Measurements from ENCODE around the gene ATXN1.

DNA sequence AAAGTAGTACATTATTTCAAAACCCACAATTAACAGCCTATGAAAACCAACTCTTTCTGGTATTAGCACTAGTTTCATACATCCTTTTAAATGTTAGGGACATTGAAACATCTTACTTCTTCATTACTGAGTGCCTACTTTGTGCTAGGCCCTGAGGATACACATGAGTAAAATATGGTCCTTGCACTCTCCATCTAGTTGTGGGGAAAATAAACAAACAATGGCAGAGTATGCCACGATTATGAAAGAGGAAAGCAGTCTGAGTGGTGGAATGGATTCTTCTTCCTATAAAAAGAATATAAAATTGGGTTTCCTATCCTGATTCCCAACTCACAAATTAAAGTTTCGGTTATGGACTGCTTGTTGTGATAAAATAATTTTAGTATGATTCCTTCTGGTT is 84.9 kb downstream of the ATXN1 start:
- no peak for TF ChIP-seq EZH2 (IDR thresholded peaks at IDR 0.05; ENCODE audit: borderline replicate concordance, low read depth, low read length, poor library complexity, severe bottlenecking)
- TF ChIP-seq, protein P1, sequence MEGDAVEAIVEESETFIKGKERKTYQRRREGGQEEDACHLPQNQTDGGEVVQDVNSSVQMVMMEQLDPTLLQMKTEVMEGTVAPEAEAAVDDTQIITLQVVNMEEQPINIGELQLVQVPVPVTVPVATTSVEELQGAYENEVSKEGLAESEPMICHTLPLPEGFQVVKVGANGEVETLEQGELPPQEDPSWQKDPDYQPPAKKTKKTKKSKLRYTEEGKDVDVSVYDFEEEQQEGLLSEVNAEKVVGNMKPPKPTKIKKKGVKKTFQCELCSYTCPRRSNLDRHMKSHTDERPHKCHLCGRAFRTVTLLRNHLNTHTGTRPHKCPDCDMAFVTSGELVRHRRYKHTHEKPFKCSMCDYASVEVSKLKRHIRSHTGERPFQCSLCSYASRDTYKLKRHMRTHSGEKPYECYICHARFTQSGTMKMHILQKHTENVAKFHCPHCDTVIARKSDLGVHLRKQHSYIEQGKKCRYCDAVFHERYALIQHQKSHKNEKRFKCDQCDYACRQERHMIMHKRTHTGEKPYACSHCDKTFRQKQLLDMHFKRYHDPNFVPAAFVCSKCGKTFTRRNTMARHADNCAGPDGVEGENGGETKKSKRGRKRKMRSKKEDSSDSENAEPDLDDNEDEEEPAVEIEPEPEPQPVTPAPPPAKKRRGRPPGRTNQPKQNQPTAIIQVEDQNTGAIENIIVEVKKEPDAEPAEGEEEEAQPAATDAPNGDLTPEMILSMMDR (conservative IDR thresholded peaks at IDR 0.05; ENCODE audit: low read depth, low read length): no peak
